Motor neuron (in vitro differentiated cells): ENCODE data around the gene R3HDM2. TPM values are rescaled to one million over a fixed set of nuclear protein-coding genes. Genes with fewer than 3 reads are reported as not detected.

Source experiments
- ATAC-seq, 8 experiments: fragments of 200-7000 bp; cut with Tn5 transposase; replicated peaks in 6 of 8; 2 replicates each; pipeline ENCODE4 v1.8.0; 2021; ENCODE audit warnings: mild to moderate bottlenecking in 8 of 8, moderate library complexity in 8 of 8
- H3K27ac ChIP-seq, 2 donors: fragments of 250-450 bp; sonication (Bioruptor Pico); 2 replicates each; pipeline ENCODE4 v1.9.0; 2021; ENCODE audit warnings: antibody characterized with exemption in 2 of 2, mild to moderate bottlenecking in 2 of 2, moderate library complexity in 1 of 2
- H3K4me1 ChIP-seq, 2 donors: fragments of 250-450 bp; sonication (Bioruptor Pico); replicated peaks in 1 of 2; 2 replicates each; pipeline ENCODE4 v1.6.1; 2021; ENCODE audit warnings: antibody characterized with exemption in 2 of 2, mild to moderate bottlenecking in 2 of 2, moderate library complexity in 1 of 2
- H3K4me3 ChIP-seq, 5 donors: fragments of 250-450 bp; sonication (Bioruptor Pico); 2 replicates each; pipeline ENCODE4 v1.9.0; 2021; ENCODE audit warnings: antibody characterized with exemption in 5 of 5, mild to moderate bottlenecking in 5 of 5, moderate library complexity in 4 of 5
- WGBS, 10 experiments: fragments of 450-650 bp; shearing (Covaris generic); methylation state at CpG; one replicate each; pipeline ENCODE4 v1.0.0; 2022; 5-methylcytosine and 5-hydroxymethylcytosine counted together
- in situ Hi-C, 9 experiments: fragments of 400-800 bp; cut with MboI; loops; one replicate each; pipeline ENCODE4 v1.15.0; 2021; ENCODE audit warnings: low sequenced_read_pairs in 9 of 9, low pct_unique_long_range_greater_than_20kb in 2 of 9; ENCODE audit not compliant: unreplicated experiment in 9 of 9
- total RNA-seq, 8 experiments: library from RNA; unstranded; fragments of 300-600 nt; gene quantifications; 2 replicates each; pipeline versions ENCODE4 v1.2.3 to v1.2.4, GENCODE V29; 2022

Gene R3HDM2
- total RNA-seq, 8 experiments from 2014 or later, result 14.7 to 75.2 (median 31.6) TPM

- H3K27ac ChIP-seq, result peak overlapping the region in 1 of 2 donors; percentile 2
- H3K4me3 ChIP-seq, result no peak overlapping the region
- ATAC-seq, result peak in 7 of 8 experiments; percentile 1 to 33 (median 11)
- WGBS, 10 experiments, result 15 to 100% (median 52%) methylated on average over 1 to 10 of the region's 26 CpGs; no CpG with 5 or more reads in 4 of the 10 experiments
- in situ Hi-C loops, result loop anchor here in 1 of 9 experiments (25.0 kb wide), 1 partner anchor 227 kb away; the partner anchor contains the start of genes GLI1 and INHBE
- H3K4me1 ChIP-seq, result peaks cover 71 to 80% of the 10 kb centered on the region in 2 donors
These were observed 195.7 kb downstream of the R3HDM2 start for GRCh38 chr12:57235017-57235727.

GRCh38 chr12:57234571-57235016, 196.2 kb downstream of the R3HDM2 start:
- Histone ChIP-seq H3K4me1 (peaks cover 71 to 80% of the 10 kb centered on the region in 2 donors), H3K4me3 (no peak overlapping the region)
- whole genome bisulfite sequencing, 10 experiments, result 72 to 89% (median 85%) methylated on average over 2 to 5 of the region's 10 CpGs; no CpG with 5 or more reads in 6 of the 10 experiments

GRCh38 chr12:57234233-57234570, 196.6 kb downstream of the R3HDM2 start:
- no peak overlapping the region for H3K27ac ChIP-seq
- ATAC-seq, result no peak
- WGBS, 10 experiments, result 35 to 100% (median 83%) methylated on average over 1 to 2 of the region's 3 CpGs; no CpG with 5 or more reads in 4 of the 10 experiments
- peaks cover 72 to 82% of the 10 kb centered on the region in 2 donors for H3K4me1 ChIP-seq
- H3K4me3 ChIP-seq, result no peak overlapping the region
- in situ Hi-C loops, result loop anchor here in 1 of 9 experiments (25.0 kb wide), 1 partner anchor 228 kb away; the partner anchor contains the start of genes GLI1 and INHBE

More at GRCh38 chr12:57234571-57235016, 196.2 kb downstream of the R3HDM2 start:
- in situ Hi-C loops, result loop anchor here in 1 of 9 experiments (25.0 kb wide), 1 partner anchor 228 kb away; the partner anchor contains the start of genes GLI1 and INHBE
- ATAC-seq, result no peak
- peak overlapping the region in 1 of 2 donors; percentile 2 for H3K27ac ChIP-seq

- no peak for ATAC-seq
- Histone ChIP-seq H3K27ac (no peak overlapping the region), H3K4me1 (peaks cover 75 to 85% of the 10 kb centered on the region in 2 donors), H3K4me3 (no peak overlapping the region)
- WGBS, 10 experiments, result 80 to 100% (median 91%) methylated on average over 1 to 8 of the region's 15 CpGs; no CpG with 5 or more reads in 4 of the 10 experiments
- in situ Hi-C loops, result loop anchor here in 1 of 9 experiments (25.0 kb wide), 1 partner anchor 229 kb away; the partner anchor contains the start of genes GLI1 and INHBE
These were observed 197.2 kb downstream of the R3HDM2 start for GRCh38 chr12:57233357-57234232.

- 80 to 100% (median 92%) methylated on average over 1 to 6 of the region's 19 CpGs; no CpG with 5 or more reads in 4 of the 10 experiments for WGBS, 10 experiments
- H3K4me1 ChIP-seq, result peaks cover 70 to 85% of the 10 kb centered on the region in 2 donors
- in situ Hi-C loops, result loop anchor here in 1 of 9 experiments (25.0 kb wide), 1 partner anchor 230 kb away; the partner anchor contains the start of genes GLI1 and INHBE
- H3K27ac ChIP-seq, result no peak overlapping the region
- ATAC-seq, result no peak
- no peak overlapping the region for H3K4me3 ChIP-seq
These were observed 198.6 kb downstream of the R3HDM2 start for GRCh38 chr12:57232156-57232756.

- 60 to 100% (median 92%) methylated on average over 1 to 9 of the region's 13 CpGs; no CpG with 5 or more reads in 2 of the 10 experiments for WGBS, 10 experiments
- in situ Hi-C loops, result loop anchor here in 1 of 9 experiments (25.0 kb wide), 1 partner anchor 231 kb away; the partner anchor contains the start of genes GLI1 and INHBE
- ATAC-seq, result no peak
- H3K27ac ChIP-seq, result peak overlapping the region in 1 of 2 donors; percentile 95
- H3K4me1 ChIP-seq, result peaks cover 70 to 85% of the 10 kb centered on the region in 2 donors
- peak overlapping the region; percentile 57 to 67 (median 63) for H3K4me3 ChIP-seq
These were observed 199.4 kb downstream of the R3HDM2 start for GRCh38 chr12:57231276-57232021.

- peak in 1 of 8 experiments; percentile 4 for ATAC-seq
These were observed 200.3 kb downstream of the R3HDM2 start for GRCh38 chr12:57230381-57231155.

GRCh38 chr12:57229634-57230380, 201.0 kb downstream of the R3HDM2 start, which contains the start of gene SHMT2:
Gene SHMT2 (plus strand): TSS chr12:57229711. CDS start chr12:57229779, 68 bp downstream.
- Histone ChIP-seq H3K4me1 (peaks cover 70 to 85% of the 10 kb centered on the region in 2 donors), H3K27ac (peak within 1 kb of the TSS; percentile 95), H3K4me3 (peak within 1 kb of the TSS; percentile 57 to 67 (median 63))
- 0 to 20% (median 1%) methylated on average over 1 to 22 of the region's 42 CpGs; no CpG with 5 or more reads in 3 of the 10 experiments for WGBS, 10 experiments
- in situ Hi-C loops, result loop anchor here in 1 of 9 experiments (25.0 kb wide), 1 partner anchor 232 kb away; the partner anchor contains the start of genes GLI1 and INHBE
- ATAC-seq, result peak; percentile 73 to 86 (median 81)

More at GRCh38 chr12:57230381-57231155, 200.3 kb downstream of the R3HDM2 start:
- Histone ChIP-seq H3K4me3 (peak overlapping the region; percentile 57 to 67 (median 63)), H3K27ac (peak overlapping the region; percentile 95), H3K4me1 (peaks cover 70 to 85% of the 10 kb centered on the region in 2 donors)
- WGBS, 10 experiments, result 3 to 36% (median 13%) methylated on average over 1 to 7 of the region's 10 CpGs; no CpG with 5 or more reads in 5 of the 10 experiments
- in situ Hi-C loops, result loop anchor here in 1 of 9 experiments (25.0 kb wide), 1 partner anchor 232 kb away; the partner anchor contains the start of genes GLI1 and INHBE

- in situ Hi-C loops, result loop anchor here in 1 of 9 experiments (25.0 kb wide), 1 partner anchor 233 kb away; the partner anchor contains the start of genes GLI1 and INHBE
- ATAC-seq, result no peak
- peaks cover 70 to 85% of the 10 kb centered on the region in 2 donors for H3K4me1 ChIP-seq
- WGBS, 10 experiments, result 0 to 100% (median 14%) methylated on average over 1 to 9 of the region's 9 CpGs; no CpG with 5 or more reads in 1 of the 10 experiments
- H3K27ac ChIP-seq, result peak overlapping the region; percentile 95
- peak overlapping the region; percentile 57 to 67 (median 63) for H3K4me3 ChIP-seq
These were observed 201.7 kb downstream of the R3HDM2 start for GRCh38 chr12:57229046-57229633.
